Posterior cingulate gyrus (tissue), 11 donors: ENCODE data around the gene MIS18BP1.

ENCODE experiments used
- DNase-seq, 10 donors: peaks; one replicate each; pipeline versions ENCODE4 v3.0.0 to v3.0.0-alpha.2; 2020 to 2021; ENCODE audit warnings: mixed read lengths in 3 of 10
- intact Hi-C: fragments of 100-400 bp; cut with DNase I; formaldehyde crosslinking; loops from one replicate; pipeline ENCODE4 v1.15.1; 2023

MIS18BP1 gene

DNA sequence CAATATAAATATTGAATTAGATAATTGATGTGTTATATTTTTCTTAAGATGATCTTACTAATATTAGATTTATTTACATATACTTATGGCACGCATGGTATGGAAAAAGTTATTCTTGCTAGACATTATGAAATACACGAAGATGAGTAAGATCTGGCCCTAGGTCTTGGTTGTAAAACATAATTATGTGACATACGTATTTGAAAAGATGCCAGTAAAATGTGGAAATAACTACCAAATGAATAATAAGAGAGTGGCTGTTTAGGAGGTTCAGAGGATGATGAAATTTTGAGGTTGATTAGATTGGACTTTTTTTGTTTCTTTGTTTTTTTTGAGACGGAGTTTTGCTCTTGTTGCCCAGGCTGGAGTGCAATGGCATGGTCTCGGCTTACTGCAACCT lies 75.9 kb downstream of the MIS18BP1 start:
- intact Hi-C loops = no loop called here
- no peak for DNase-seq

GRCh38 chr14:45169906-45170305 lies 83.1 kb downstream of the MIS18BP1 start:
- DNase-seq = no peak
- intact Hi-C loops = no loop called here

DNA sequence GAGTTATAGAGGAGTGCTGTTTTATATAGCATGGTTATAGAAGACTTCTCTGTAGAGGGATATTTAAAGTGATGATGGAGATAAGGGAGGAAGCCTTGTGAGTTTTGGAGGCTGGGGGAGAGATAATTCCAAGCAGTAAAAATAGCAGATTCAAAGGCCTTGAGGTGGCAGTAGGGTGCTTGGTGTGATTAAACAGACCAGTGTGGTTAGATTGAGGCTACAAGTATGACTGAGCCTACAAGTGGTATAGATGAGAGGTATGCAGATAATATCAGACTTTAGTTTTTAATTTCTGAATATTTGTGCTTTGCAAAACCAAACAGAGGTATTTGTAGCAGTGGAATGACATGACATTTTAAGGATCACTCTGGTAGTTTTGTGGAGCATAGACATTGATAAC lies 96.9 kb downstream of the MIS18BP1 start:
- intact Hi-C loops = no loop called here
- DNase-seq = no peak
